Ovary (tissue), 9 donors: ENCODE measurements around the gene STXBP4. TPM values are rescaled to one million over a fixed set of nuclear protein-coding genes. Genes with fewer than 3 reads are reported as not detected.

Source experiments
- DNase-seq, 5 donors: peaks; one replicate each; pipeline ENCODE4 v3.0.0-alpha.2; 2019 to 2020
- H3K27ac ChIP-seq, 2 donors: fragments of 200-600 bp; one replicate each; pipeline versions ENCODE4 v1.5.1 to v1.8.0; 2019 to 2022
- H3K27me3 ChIP-seq: fragments of 200-600 bp; one replicate; pipeline ENCODE4 v1.8.0; 2022
- H3K36me3 ChIP-seq: fragments of 200-600 bp; sonication (generic); one replicate; pipeline ENCODE4 v1.5.1; 2019
- H3K4me1 ChIP-seq: one replicate; pipeline ENCODE4 v1.8.1; 2013; ENCODE audit warnings: mild to moderate bottlenecking, moderate library complexity; ENCODE audit not compliant: insufficient read depth
- H3K4me3 ChIP-seq: fragments of 200-600 bp; sonication (generic); one replicate; pipeline ENCODE4 v1.5.1; 2017
- H3K9me3 ChIP-seq, 2 donors: fragments of 200-600 bp in 1 of 2; sonication (generic) in 1 of 2; one replicate each; pipeline versions ENCODE4 v1.5.1 to v1.8.1; 2013 to 2019; ENCODE audit warnings: mild to moderate bottlenecking in 1 of 2, moderate library complexity in 1 of 2
- EP300 ChIP-seq: sonication (generic); formaldehyde crosslinking; IDR thresholded peaks from one replicate; pipeline ENCODE4 v1.6.1; 2017; ENCODE audit warnings: antibody characterized with exemption
- POLR2A ChIP-seq: fragments of 450-650 bp; IDR thresholded peaks from one replicate; pipeline ENCODE4 v1.6.1; 2017; ENCODE audit warnings: antibody characterized with exemption, mild to moderate bottlenecking, moderate library complexity
- WGBS, 3 donors: extraction: QIAGEN DNeasy Blood & Tissue Kit in 1 of 3; methylation state at CpG; one replicate each; pipeline versions ENCODE4 v1.1.5 to v1.1.7; 2013 to 2017; 5-methylcytosine and 5-hydroxymethylcytosine counted together
- intact Hi-C, 4 donors: fragments of 100-400 bp; cut with DNase I; formaldehyde crosslinking; loops; one replicate each; pipeline versions ENCODE4 v1.11.0 to v1.15.1; 2022 to 2023
- polyA plus RNA-seq, 2 donors: library from polyadenylated mRNA; stranded (reverse); fragments of 200-250 nt in 1 of 2; fragments of 350-450 nt in 1 of 2; fragmentation: Illumina TruSeq in 1 of 2; extraction: RNeasy Lipid Tissue Mini Kit (QIAGEN cat#74804) in 1 of 2; gene quantifications; one replicate each; pipeline ENCODE4 v1.2.3, GENCODE V29; 2013 to 2014
- total RNA-seq, 7 donors: library from RNA; depleted of rRNA in 2 of 7; stranded (reverse); fragments of >200 nt in 2 of 7; fragmentation: NEBNext Ultra II Directional in 3 of 7; extraction: Animal tissue kit (Norgen Biotek cat#: 25700) in 3 of 7; gene quantifications; one replicate each; pipeline versions ENCODE4 v1.1.0 to v1.2.4, GENCODE V29; 2016 to 2023
- TF ChIP-seq, protein P1 (sequence below), 3 donors: fragments of 450-650 bp in 2 of 3; fragments of 200-600 bp in 1 of 3; IDR thresholded peaks; one replicate each; pipeline versions ENCODE4 v1.5.1 to v1.8.0; 2016 to 2022; ENCODE audit warnings: antibody characterized with exemption in 3 of 3, mild to moderate bottlenecking in 1 of 3
- donor health status: DM: no; HTN: no; CAD: no; lungs with moderate emphysema.
- donor health status: DM: no; HTN: no; CAD: no.
- donor health status: Bipolar disorder and iron deficiency.
- donor health status: DM: yes; HTN: yes; CAD: no.
- donor health status: DM: no; HTN: no; CAD: no.
- donor health status: DM: yes; HTN: yes; CAD: no.

Gene STXBP4
- total and polyA plus RNA-seq, 9 donors = 2.4 to 63.1 (median 16.5) TPM

DNA sequence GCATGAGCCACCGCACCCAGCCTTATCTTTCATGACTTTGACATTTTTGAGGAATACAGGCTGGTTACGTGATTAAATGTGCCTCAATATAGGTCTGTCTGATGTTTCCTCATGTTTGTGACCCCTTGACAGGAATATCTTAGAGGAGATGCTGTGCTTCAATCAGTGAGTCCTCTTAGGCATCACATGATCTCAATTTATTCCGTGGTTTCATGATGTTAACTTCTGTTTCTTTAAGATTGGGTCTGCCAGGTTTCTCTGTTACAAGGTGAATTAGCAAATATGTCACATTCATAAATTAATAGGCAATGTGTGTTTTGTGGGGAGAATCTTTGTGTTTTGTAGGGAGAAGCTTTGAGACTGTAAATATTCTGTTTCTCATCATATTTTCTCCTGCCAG, 3.3 kb downstream of the STXBP4 start:
- intact Hi-C loops = no loop called here

DNA sequence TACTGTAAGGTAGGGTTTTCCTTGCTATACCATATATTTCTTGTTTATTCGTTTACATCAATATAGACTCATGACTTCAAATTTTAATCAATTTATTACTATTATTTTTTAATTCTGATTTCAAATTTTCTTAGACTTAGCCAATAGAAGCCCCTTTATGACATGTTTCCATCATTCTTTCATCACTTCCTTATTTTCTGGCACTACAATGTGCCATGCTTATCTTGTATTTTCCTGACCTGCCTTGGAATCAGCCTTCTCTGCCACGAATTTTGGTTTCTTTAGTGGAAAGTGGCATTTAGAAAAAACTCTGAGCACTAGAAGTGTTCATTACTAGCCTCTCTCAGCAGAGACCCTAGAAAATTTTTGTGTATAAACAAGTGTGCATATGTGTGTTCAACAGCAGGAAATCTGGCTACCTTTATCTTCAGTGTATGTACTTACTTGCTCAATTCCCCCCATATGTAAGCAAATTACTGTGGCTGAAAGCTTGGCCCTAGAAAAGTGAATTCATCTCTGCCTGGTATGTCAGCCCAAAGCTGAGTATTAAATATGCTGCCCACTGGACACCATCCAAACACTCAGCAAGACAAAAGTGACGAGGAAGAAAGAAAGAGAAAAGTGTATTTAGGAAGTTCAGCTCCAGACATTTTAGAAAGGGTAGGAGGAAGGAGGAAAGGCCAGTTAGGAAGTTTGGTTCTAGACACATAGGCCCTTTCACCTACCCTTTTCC, 4.0 kb downstream of the STXBP4 start:
- Histone ChIP-seq H3K9me3 (no peaks in the 10 kb centered on the region), H3K4me1 (peaks cover 2% of the 10 kb centered on the region), H3K36me3 (no peaks in the 10 kb centered on the region), H3K4me3 (no peak overlapping the region), H3K27ac (no peak overlapping the region), H3K27me3 (no peaks in the 10 kb centered on the region)
- intact Hi-C loops = no loop called here
- no peak for DNase-seq
- WGBS, 3 donors = 82 to 89% (median 88%) methylated on average over 3 of the region's 3 CpGs
- TF ChIP-seq POLR2A = no peak
- TF ChIP-seq, protein P1, sequence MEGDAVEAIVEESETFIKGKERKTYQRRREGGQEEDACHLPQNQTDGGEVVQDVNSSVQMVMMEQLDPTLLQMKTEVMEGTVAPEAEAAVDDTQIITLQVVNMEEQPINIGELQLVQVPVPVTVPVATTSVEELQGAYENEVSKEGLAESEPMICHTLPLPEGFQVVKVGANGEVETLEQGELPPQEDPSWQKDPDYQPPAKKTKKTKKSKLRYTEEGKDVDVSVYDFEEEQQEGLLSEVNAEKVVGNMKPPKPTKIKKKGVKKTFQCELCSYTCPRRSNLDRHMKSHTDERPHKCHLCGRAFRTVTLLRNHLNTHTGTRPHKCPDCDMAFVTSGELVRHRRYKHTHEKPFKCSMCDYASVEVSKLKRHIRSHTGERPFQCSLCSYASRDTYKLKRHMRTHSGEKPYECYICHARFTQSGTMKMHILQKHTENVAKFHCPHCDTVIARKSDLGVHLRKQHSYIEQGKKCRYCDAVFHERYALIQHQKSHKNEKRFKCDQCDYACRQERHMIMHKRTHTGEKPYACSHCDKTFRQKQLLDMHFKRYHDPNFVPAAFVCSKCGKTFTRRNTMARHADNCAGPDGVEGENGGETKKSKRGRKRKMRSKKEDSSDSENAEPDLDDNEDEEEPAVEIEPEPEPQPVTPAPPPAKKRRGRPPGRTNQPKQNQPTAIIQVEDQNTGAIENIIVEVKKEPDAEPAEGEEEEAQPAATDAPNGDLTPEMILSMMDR (IDR thresholded peaks at IDR 0.05) = no peak
- no peak for TF ChIP-seq EP300

More for the DNA sequence above, 3.3 kb downstream of the STXBP4 start:
- Histone ChIP-seq H3K4me1 (peaks cover 2% of the 10 kb centered on the region), H3K27ac (no peak overlapping the region), H3K9me3 (no peaks in the 10 kb centered on the region), H3K36me3 (no peaks in the 10 kb centered on the region), H3K27me3 (no peaks in the 10 kb centered on the region), H3K4me3 (no peak overlapping the region)
- TF ChIP-seq POLR2A = no peak
- TF ChIP-seq, protein P1 (IDR thresholded peaks at IDR 0.05) = no peak
- no peak for TF ChIP-seq EP300
- DNase-seq = no peak
- 90 to 96% (median 94%) methylated on average over 3 of the region's 3 CpGs for WGBS, 3 donors

DNA sequence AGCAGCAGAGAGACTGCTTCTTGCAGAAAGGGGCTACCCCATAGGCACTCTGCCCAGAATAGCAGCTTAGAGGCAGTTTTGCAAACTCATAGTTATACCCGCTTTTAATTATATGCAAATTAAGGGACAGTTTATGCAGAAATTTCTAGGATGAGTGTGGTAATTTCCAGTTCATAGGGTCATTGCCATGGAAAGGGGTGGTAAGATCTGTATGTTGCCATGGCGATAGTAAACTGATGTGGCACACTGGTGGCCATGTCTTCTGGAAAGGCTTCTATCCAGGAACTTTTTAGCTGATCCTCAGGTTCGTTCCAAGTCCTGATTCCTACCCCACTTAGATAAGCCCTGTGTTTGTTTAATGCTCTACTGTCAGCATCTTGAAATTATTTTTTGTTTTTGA, 6.2 kb downstream of the STXBP4 start:
- no peaks in the 10 kb centered on the region for H3K36me3 ChIP-seq
- intact Hi-C loops = no loop called here
- H3K9me3 ChIP-seq = no peaks in the 10 kb centered on the region
- DNase-seq = no peak
- no peaks in the 10 kb centered on the region for H3K4me1 ChIP-seq
- no peak overlapping the region for H3K27ac ChIP-seq
- no peak overlapping the region for H3K4me3 ChIP-seq
- WGBS, 3 donors = 88 to 90% (median 89%) methylated on average over 3 of the region's 3 CpGs
- TF ChIP-seq, protein P1 (IDR thresholded peaks at IDR 0.05) = no peak
- TF ChIP-seq POLR2A (no peak), EP300 (no peak)
- no peaks in the 10 kb centered on the region for H3K27me3 ChIP-seq

DNA sequence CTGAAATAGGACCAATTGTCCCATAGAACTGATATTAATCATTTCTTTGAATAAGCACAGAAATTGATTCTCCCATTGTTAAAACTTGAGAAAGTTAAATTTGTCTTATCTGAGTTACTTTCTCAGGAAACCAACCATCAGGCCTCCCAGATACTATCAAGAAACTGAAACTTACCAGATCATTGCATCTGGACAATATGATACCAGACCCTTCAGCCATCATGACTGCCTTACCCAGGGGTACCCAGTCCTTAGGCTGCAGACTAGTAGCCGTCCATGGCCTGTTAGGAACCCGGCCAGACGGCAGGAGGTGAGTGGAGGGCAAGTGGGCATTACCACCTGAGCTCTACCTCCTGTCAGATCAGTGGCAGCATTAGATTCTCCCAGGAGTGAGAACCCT, 7.8 kb downstream of the STXBP4 start:
- Histone ChIP-seq H3K27me3 (no peaks in the 10 kb centered on the region), H3K9me3 (no peaks in the 10 kb centered on the region), H3K27ac (no peak overlapping the region), H3K4me1 (no peaks in the 10 kb centered on the region), H3K4me3 (no peak overlapping the region), H3K36me3 (no peaks in the 10 kb centered on the region)
- intact Hi-C loops = no loop called here
- TF ChIP-seq, protein P1 (IDR thresholded peaks at IDR 0.05) = no peak
- no peak for TF ChIP-seq EP300
- WGBS, 3 donors = 94 to 98% (median 96%) methylated on average over 3 of the region's 3 CpGs
- DNase-seq = no peak
